ENCODE measurements around the gene HECTD3.

Gene HECTD3

DNA sequence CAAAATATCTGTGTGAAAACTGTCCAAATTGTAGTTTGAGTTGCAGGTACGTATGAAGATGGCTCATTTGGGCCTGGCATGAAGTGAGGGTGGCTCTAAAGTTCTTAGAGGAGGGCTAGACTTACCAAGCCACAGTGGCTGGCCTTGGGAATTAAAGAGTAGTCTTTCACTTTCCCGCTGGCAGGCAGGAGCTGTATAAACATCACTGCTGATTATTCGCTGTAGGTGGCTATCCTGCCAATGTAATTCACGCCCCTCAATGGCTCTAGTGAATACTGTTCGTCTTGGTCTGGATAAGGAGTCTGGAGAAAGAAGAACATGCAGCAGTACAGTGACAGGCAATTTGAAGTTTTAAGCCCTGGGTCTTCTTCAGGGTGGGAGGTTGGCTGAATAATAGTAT, 32.0 kb upstream of the HECTD3 start:
- DNase-seq (ENCODE audit: low read depth, low spot score), result no peak
- ChIA-PET POLR2A (interaction anchor here (0.6 kb wide), 1 partner anchor 135 kb away, joined by 3 read pairs; no protein-coding TSS in a partner anchor), CTCF (interaction anchor here (2.1 kb wide), 1 partner anchor 29 kb away, joined by 5 read pairs; no protein-coding TSS in a partner anchor)
- H3K4me3 ChIP-seq (ENCODE audit: low read depth, low read length), result no peak overlapping the region
- TF ChIP-seq, protein P1, sequence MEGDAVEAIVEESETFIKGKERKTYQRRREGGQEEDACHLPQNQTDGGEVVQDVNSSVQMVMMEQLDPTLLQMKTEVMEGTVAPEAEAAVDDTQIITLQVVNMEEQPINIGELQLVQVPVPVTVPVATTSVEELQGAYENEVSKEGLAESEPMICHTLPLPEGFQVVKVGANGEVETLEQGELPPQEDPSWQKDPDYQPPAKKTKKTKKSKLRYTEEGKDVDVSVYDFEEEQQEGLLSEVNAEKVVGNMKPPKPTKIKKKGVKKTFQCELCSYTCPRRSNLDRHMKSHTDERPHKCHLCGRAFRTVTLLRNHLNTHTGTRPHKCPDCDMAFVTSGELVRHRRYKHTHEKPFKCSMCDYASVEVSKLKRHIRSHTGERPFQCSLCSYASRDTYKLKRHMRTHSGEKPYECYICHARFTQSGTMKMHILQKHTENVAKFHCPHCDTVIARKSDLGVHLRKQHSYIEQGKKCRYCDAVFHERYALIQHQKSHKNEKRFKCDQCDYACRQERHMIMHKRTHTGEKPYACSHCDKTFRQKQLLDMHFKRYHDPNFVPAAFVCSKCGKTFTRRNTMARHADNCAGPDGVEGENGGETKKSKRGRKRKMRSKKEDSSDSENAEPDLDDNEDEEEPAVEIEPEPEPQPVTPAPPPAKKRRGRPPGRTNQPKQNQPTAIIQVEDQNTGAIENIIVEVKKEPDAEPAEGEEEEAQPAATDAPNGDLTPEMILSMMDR (IDR thresholded peaks at IDR 0.05; ENCODE audit: insufficient read depth, low read length, missing control alignments), result no peak

DNA sequence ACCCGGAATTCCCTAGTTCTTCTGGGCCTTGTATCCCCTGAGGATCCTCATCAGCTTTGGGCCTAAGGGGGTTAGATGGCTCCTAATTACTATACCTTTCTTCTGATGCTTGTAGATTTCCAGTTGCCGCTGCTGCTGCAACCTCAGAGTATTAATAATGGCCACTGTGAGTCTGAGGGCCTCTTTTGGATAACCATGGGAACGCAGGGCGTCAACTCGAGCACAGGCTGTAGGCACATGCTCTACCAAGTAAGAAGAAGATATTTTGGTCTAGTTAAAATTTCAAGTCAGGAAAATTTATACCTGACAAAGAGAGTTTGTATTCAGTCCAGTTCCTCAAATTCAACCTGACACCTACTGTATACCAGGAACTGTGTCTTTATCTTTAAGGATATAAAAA, 29.2 kb upstream of the HECTD3 start:
- TF ChIP-seq, protein P1 (IDR thresholded peaks at IDR 0.05; ENCODE audit: insufficient read depth, low read length, missing control alignments), result no peak
- CTCF ChIA-PET, result interaction anchor here (1.1 to 1.5 kb wide), 2 partner anchors 24 to 26 kb away, joined by 3 to 5 read pairs; no protein-coding TSS in a partner anchor
- no peak for DNase-seq (ENCODE audit: low read depth, low spot score)
- no peak overlapping the region for H3K4me3 ChIP-seq (ENCODE audit: low read depth, low read length)
- POLR2A ChIA-PET, result no interaction called here

DNA sequence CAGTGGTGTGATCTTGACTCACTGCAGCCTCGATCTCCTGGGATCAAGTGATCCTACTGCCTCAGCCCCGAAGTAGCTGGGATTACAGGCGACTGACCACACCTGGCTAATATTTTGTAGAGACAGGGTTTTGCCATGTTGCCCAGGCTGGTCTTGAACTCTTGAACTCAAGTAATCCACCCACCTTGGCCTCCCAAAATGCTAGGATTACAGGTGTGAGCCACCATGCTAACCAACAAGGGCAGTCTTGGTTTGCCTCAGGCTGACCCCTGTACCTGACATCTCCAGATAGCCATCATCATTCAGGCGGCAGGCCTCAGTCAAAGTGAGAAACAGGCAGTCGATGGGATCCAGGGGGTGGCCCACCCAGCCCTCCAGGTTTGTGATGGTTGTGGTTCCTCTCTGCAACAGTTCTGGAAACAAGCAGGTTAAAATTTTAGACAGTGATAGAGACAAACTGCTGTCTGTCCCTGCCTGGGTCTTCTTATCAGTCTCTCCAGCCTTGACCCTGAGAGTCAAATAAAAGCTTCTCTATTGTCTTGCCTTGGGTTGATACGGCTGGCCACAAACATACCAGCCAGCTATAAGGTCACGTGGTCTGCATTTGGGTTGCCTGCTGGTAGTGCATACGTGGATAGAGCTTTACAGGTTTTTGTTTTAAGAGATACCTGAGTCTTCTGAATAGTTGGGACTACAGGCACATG, 27.7 kb upstream of the HECTD3 start:
- H3K4me3 ChIP-seq (ENCODE audit: low read depth, low read length), result no peak overlapping the region
- TF ChIP-seq, protein P1 (IDR thresholded peaks at IDR 0.05; ENCODE audit: insufficient read depth, low read length, missing control alignments), result no peak
- no peak for DNase-seq (ENCODE audit: low read depth, low spot score)
- CTCF ChIA-PET, result interaction anchor here (1.0 to 1.4 kb wide), 2 partner anchors 21 to 261 kb away, joined by 3 to 4 read pairs; no protein-coding TSS in a partner anchor
- POLR2A ChIA-PET, result no interaction called here

DNA sequence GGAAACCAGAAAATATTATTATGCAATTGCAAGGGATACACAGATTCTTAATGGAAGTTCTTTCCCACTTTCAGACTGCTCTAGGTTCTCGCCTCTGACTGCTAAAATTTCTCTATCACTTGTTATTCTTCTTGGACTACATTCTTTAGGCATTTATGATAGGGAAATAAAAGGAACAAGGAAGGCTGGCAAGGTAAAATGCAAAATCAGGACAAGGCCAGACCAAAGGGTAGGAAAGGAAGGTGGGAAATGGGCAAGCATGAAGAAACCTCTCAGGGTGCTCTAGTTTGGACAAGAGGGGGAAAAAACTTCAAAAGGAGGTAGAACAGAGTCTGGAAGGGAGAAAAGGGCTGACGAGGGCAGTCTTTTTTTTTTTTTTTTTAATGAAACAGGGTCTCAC, 27.1 kb upstream of the HECTD3 start:
- ChIA-PET POLR2A (no interaction called here), CTCF (no interaction called here)
- TF ChIP-seq, protein P1 (IDR thresholded peaks at IDR 0.05; ENCODE audit: insufficient read depth, low read length, missing control alignments), result no peak
- no peak for DNase-seq (ENCODE audit: low read depth, low spot score)
- H3K4me3 ChIP-seq (ENCODE audit: low read depth, low read length), result no peak overlapping the region

DNA sequence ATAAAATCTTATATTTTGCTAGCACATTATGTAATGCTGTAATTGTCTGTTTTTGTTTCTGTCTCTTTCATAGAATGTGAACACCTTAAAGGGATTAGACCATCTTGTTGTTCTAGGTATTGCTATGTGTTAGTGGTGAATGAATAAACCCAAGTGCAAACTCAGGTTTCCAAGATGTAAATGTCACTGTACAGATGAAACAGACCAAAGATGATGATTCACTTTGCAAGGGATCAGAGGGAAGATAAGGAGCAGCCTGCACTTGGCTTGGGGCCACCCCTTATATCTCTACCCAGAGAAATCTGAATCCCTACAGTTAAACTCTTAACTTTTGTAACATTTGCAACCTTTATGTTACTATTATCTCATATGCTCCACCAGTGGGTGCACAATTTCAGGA, 26.3 kb upstream of the HECTD3 start:
- no peak overlapping the region for H3K4me3 ChIP-seq (ENCODE audit: low read depth, low read length)
- ChIA-PET CTCF (no interaction called here), POLR2A (no interaction called here)
- DNase-seq (ENCODE audit: low read depth, low spot score), result no peak
- TF ChIP-seq, protein P1 (IDR thresholded peaks at IDR 0.05; ENCODE audit: insufficient read depth, low read length, missing control alignments), result no peak

DNA sequence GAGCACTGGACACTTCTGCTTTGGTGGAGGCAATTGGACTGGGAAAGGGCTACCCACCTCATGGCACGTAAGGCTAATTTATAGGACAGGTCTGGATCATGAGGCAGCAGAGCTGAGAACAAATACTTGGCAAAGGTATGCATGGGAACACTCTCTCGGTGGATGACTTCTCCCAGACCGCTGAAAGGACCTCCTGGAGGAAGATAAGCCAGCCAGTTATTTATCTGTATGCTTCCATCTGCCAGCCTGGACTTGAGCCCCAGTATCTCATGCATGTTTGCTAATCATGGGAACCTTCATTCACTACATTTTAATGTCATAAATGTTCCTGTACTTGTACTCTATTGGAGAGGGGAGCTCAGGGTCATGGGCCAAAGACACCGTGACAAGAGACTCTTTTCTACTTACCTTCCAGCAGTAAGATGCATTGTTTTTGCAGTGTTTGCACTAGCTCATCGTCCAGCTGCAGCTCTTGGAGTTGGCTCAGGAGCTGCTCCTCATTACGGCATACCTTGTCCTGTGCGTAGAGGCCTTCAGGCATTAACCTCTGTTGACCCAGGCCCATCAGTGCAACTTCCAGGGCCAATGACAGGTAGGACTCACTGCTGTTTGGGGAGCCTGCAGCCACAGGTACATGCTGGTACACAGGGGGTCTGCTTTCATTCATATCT, 24.6 kb upstream of the HECTD3 start:
- H3K4me3 ChIP-seq (ENCODE audit: low read depth, low read length), result no peak overlapping the region
- CTCF ChIA-PET, result interaction anchor here (1.8 kb wide), 1 partner anchor 264 kb away, joined by 5 read pairs; no protein-coding TSS in a partner anchor
- POLR2A ChIA-PET, result no interaction called here
- TF ChIP-seq, protein P1 (IDR thresholded peaks at IDR 0.05; ENCODE audit: insufficient read depth, low read length, missing control alignments), result no peak
- DNase-seq (ENCODE audit: low read depth, low spot score), result no peak
